OCI-LY7 (cell line): ENCODE results near the gene EPB41L4B.

ENCODE experiments used
- EZH2phosphoT487 ChIP-seq: fragments of 200-600 bp; sonication (generic); IDR thresholded peaks from 2 replicates; pipeline ENCODE4 v1.6.1; 2018; ENCODE audit warnings: low read depth, borderline replicate concordance, mild to moderate bottlenecking, mixed run types, antibody characterized with exemption, low read length, moderate library complexity, mixed read lengths
- TF ChIP-seq, protein P1 (sequence below): fragments of 200-600 bp; sonication (generic); conservative IDR thresholded peaks from 2 replicates; pipeline ENCODE4 v1.5.1; 2014; ENCODE audit warnings: mild to moderate bottlenecking, antibody characterized with exemption, low read length, moderate library complexity, mixed read lengths

DNA sequence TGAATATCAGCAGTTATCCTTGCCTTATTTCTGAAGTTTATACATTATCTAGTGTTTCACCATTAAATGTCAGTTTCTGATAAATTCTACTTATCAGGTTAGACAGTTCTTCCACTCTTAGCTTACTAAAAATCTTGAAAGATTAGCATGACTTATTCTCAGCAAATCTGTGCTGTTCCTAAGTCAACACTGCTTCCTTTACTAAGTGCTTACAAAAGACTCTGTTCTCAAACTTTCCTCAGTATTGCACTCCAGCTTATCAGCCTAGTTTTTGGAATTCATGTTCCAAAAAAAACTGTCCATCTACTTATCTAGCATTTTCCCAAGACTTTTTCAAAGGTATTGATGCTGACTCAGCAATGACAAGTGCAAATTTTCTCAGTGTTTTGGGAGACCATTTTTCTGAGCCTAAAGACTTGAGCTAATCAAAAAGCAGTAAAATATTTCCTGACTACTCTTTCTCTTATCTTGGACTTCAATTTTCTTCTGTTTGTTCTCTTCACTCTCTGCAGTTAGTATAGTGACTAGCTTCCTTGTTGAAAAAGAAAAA is 92.7 kb downstream of the EPB41L4B start:
- TF ChIP-seq, protein P1, sequence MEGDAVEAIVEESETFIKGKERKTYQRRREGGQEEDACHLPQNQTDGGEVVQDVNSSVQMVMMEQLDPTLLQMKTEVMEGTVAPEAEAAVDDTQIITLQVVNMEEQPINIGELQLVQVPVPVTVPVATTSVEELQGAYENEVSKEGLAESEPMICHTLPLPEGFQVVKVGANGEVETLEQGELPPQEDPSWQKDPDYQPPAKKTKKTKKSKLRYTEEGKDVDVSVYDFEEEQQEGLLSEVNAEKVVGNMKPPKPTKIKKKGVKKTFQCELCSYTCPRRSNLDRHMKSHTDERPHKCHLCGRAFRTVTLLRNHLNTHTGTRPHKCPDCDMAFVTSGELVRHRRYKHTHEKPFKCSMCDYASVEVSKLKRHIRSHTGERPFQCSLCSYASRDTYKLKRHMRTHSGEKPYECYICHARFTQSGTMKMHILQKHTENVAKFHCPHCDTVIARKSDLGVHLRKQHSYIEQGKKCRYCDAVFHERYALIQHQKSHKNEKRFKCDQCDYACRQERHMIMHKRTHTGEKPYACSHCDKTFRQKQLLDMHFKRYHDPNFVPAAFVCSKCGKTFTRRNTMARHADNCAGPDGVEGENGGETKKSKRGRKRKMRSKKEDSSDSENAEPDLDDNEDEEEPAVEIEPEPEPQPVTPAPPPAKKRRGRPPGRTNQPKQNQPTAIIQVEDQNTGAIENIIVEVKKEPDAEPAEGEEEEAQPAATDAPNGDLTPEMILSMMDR = no peak
- TF ChIP-seq EZH2phosphoT487 = no peak
